AG04449 (cell line): ENCODE data around the gene SIN3A.

ENCODE experiments used
- CTCF ChIA-PET: fragments of 350-600 bp; formaldehyde crosslinking; extraction: SDS; loops from one replicate; lab custom pipeline; 2021; ENCODE audit warnings: antibody characterized with exemption; lab: Yijun Ruan, JAX
- POLR2A ChIA-PET: fragments of 400-600, 350-600 bp; formaldehyde crosslinking; extraction: SDS; loops from one replicate; lab custom pipeline; 2020; ENCODE audit warnings: antibody characterized with exemption, inconsistent platforms; lab: Yijun Ruan, JAX
- DNase-seq: peaks from one replicate; pipeline ENCODE4 v3.0.0-alpha.2; 2010; ENCODE audit warnings: low read depth, low spot score
- H3K4me3 ChIP-seq: 2 replicates; pipeline ENCODE4 v1.5.1; 2011; ENCODE audit warnings: low read depth, mild to moderate bottlenecking, control low read depth, low read length
- TF ChIP-seq, protein P1 (sequence below): IDR thresholded peaks from one replicate; pipeline ENCODE4 v1.5.1; 2011; ENCODE audit warnings: mild to moderate bottlenecking, moderate library complexity, low read length, control low read depth, inconsistent platforms; ENCODE audit not compliant: insufficient read depth; ENCODE audit errors: missing control alignments

The SIN3A gene

DNA sequence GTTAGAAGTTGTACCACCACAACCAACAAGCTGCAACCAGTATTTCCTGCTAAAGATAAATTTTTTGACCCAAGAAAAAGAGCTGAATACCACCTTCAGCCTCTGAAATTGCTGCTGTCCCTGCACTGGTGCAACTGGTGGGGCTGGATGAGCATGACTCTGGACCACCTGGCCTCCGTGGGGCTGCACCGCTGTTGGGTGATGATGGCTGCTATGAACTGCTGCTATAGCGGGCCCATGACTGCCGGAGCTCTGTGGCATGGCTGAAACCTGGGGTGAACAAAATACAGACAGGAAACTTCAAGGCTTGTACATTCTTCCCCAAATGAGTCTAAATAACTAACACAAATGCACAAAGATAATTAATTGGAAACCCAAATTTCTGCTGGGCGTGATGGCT, 28.9 kb downstream of the SIN3A start:
- ChIA-PET POLR2A (interaction anchor here (0.8 kb wide), 1 partner anchor 54 kb away, joined by 3 read pairs; the partner anchor contains the start of gene MAN2C1), CTCF (interaction anchor here (1.6 kb wide), 1 partner anchor 55 kb away, joined by 3 read pairs; no protein-coding TSS in a partner anchor)
- TF ChIP-seq, protein P1, sequence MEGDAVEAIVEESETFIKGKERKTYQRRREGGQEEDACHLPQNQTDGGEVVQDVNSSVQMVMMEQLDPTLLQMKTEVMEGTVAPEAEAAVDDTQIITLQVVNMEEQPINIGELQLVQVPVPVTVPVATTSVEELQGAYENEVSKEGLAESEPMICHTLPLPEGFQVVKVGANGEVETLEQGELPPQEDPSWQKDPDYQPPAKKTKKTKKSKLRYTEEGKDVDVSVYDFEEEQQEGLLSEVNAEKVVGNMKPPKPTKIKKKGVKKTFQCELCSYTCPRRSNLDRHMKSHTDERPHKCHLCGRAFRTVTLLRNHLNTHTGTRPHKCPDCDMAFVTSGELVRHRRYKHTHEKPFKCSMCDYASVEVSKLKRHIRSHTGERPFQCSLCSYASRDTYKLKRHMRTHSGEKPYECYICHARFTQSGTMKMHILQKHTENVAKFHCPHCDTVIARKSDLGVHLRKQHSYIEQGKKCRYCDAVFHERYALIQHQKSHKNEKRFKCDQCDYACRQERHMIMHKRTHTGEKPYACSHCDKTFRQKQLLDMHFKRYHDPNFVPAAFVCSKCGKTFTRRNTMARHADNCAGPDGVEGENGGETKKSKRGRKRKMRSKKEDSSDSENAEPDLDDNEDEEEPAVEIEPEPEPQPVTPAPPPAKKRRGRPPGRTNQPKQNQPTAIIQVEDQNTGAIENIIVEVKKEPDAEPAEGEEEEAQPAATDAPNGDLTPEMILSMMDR: no peak
- DNase-seq: no peak
- H3K4me3 ChIP-seq: no peak overlapping the region

DNA sequence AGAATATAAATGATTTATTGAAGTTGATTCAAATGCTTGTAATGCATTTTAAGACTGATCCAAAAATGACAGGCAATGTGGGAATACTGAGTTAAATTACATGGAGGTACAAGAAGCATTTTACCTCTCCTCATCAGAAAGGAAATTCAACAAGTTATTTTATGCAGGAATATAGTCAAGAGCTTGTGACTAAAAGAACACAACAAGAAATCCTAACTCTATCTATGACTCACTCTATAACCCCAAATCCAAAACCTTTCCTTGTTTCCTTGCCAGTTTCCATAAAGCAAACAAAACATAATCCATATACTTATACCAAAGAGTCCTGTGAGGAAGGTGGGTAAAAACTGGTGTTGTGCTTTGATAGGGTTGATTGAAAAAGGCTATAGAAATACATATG, 30.8 kb downstream of the SIN3A start:
- H3K4me3 ChIP-seq: no peak overlapping the region
- DNase-seq: no peak
- CTCF ChIA-PET: interaction anchor here (0.8 to 1.6 kb wide), 4 partner anchors 8 to 177 kb away, joined by 3 to 4 read pairs (median 3); no protein-coding TSS in a partner anchor
- POLR2A ChIA-PET: no interaction called here
- TF ChIP-seq, protein P1: no peak

DNA sequence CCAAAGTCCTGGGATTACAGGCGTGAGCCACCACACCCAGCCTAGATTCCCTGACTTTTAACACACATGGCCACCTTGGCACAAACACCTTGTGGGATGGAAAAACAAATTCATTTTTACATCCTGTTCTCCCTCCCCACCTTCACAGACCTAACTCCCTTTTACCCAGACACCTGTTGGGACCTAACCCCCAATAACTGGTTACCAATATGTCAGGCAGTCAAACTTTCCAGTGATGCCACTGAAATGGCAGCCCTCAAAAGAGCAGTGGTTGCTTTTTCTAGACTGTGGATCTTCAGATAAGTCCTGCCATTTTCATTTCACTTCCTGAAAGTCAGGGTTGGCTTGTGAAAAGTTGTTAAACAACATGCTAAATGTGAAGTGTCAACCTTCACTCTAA, 34.9 kb downstream of the SIN3A start:
- TF ChIP-seq, protein P1: no peak
- CTCF ChIA-PET: no interaction called here
- no peak overlapping the region for H3K4me3 ChIP-seq
- DNase-seq: no peak
- POLR2A ChIA-PET: no interaction called here

GRCh38 chr15:75410196-75410595, 41.3 kb downstream of the SIN3A start:
- TF ChIP-seq, protein P1: no peak
- POLR2A ChIA-PET: no interaction called here
- H3K4me3 ChIP-seq: no peak overlapping the region
- CTCF ChIA-PET: no interaction called here
- no peak for DNase-seq

DNA sequence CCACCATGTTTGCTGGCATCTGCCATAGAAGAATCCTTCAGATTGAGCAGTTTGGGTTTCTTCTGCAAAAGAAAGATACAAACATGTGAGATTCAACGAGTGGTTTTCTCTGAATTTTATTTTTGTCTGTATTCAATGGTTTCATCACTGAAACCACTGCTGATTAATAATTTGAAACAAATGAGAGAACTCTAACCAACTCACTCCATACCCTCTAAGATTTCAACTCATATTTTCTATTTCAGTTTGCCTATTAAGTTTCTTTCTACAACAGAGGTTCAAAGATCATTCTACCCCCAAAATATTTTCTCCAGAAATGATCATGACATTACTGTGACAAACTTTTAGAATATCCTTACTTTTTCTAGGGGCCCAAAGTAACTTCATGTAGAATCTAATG, 44.4 kb downstream of the SIN3A start:
- DNase-seq: no peak
- H3K4me3 ChIP-seq: no peak overlapping the region
- ChIA-PET POLR2A (no interaction called here), CTCF (interaction anchor here (1.4 to 2.0 kb wide), 2 partner anchors 13 to 39 kb away, joined by 5 read pairs; no protein-coding TSS in a partner anchor)
- TF ChIP-seq, protein P1: no peak

DNA sequence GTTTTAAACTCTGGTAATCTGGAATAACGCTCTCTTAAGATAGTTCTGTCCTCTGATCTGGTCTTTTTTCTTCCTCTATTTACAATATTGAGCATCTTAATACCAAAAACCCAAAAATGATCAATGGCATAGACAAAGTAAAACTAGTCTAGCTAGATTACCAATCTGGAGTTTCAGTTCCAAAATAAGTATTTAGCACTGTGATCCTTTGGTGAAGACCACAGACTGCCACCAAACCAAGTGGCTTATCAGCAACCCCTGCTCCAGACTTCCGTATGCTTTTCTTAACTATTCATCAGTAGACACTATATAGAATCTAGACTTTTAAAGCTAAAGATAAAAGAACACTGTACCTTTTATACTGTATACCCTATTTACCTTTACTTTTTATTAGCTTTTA, 47.6 kb downstream of the SIN3A start:
- ChIA-PET CTCF (interaction anchor here (0.9 kb wide), 1 partner anchor 10 kb away, joined by 3 read pairs; no protein-coding TSS in a partner anchor), POLR2A (no interaction called here)
- TF ChIP-seq, protein P1: no peak
- no peak for DNase-seq
- no peak overlapping the region for H3K4me3 ChIP-seq
